Choroid plexus epithelial cell (primary cell): ENCODE measurements around the gene SLX9.

Source experiments
- DNase-seq: peaks from one replicate; pipeline ENCODE4 v3.0.0-alpha.2; 2010; ENCODE audit warnings: low read depth
- H3K4me3 ChIP-seq: 2 replicates; pipeline ENCODE4 v1.5.1; 2011; ENCODE audit warnings: low read depth, mild to moderate bottlenecking, control low read depth, low read length, moderate library complexity
- CTCF ChIP-seq: conservative IDR thresholded peaks from 2 replicates; pipeline ENCODE4 v1.5.1; 2011; ENCODE audit warnings: low read depth, mild to moderate bottlenecking, control low read depth, inconsistent platforms, low read length, moderate library complexity

SLX9 gene

GRCh38 chr21:44902268-44903049 lies 37.4 kb upstream of the SLX9 start:
- no peak for DNase-seq
- TF ChIP-seq CTCF = no peak

DNA sequence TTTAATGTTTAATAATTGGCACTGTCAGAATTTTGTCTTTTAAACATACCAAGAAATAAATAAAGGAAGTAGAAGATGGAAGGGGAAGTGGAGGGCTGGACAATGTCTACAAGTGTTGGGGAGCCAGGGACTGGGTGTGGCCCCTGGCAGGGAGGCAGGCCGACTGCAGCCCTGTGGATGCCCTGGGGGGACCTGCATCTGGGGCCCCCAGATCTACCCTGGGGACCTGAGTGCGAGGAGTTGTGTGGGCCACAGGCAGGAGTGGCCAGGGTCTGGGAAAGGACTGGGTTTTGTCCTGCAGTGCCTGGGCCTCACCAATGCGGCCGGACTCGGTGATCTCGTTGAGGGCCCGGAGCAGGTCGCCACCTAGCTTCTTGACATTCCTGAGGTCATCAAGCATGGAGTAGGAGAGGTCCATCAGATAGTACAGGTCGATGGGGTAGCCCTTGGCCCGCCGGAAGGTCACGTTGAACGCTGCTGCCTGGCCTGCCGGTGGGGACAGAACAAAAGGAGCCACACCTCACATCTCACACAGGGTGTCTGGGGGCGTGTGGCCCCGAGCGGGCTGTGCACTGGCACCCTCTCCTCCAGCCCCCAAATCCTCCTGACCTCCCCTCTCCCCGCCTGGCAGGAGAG lies 36.7 kb upstream of the SLX9 start:
- DNase-seq = no peak
- no peak for TF ChIP-seq CTCF
- no peak overlapping the region for H3K4me3 ChIP-seq

More at GRCh38 chr21:44902268-44903049, 37.4 kb upstream of the SLX9 start:
- H3K4me3 ChIP-seq = no peak overlapping the region

DNA sequence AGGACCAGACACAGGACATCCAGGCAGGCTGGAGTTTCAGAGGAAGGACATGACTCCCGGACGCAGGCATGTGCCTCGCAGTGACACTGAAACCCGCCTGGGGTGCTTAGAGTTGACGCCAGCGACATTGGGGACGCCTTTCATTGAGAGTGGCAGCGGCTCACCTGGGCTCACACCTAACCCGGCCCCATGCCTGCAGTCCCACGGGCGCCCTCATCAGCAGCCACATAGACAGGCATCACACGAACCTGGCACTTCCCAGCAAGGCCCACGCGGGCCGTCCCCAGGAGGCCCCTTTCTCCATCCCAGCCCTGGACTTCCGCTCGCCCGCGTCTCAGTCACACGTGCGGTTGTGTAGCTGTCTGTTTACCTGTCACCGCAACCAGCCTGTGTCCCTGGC lies 36.1 kb upstream of the SLX9 start:
- DNase-seq = no peak
- TF ChIP-seq CTCF = no peak

DNA sequence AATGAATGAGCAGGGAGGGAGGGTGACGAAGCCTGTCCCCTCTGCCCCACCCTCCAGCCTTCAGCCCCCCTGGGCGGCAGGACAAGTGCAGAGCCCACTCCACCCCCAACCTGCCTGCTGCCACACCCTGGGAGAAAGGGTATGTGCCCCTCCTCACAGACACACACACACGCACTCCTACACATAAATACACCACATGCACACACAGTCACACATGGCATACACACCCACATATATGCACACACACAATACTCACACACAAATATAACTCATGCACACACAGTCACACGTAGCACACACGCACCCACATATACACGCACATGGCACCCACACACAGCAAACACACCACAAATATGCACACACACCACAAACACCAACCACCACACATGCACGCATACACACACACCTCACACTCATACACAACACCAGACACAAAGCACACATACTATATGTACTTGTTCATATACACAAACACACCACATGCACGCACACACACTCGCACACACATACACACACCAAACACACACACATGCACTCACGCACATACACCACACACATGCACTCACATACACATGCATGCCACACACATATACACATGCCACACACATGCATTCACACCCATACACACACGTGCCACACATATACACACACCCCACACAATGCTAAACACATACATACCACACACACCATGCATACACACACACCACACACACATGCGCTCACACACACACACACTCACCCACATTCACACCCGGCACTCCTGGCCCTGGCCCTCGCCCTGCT lies 35.5 kb upstream of the SLX9 start:
- no peak overlapping the region for H3K4me3 ChIP-seq
- no peak for TF ChIP-seq CTCF
- no peak for DNase-seq

More for the DNA sequence above, 36.1 kb upstream of the SLX9 start:
- no peak overlapping the region for H3K4me3 ChIP-seq

GRCh38 chr21:44905016-44905727 lies 34.7 kb upstream of the SLX9 start:
- H3K4me3 ChIP-seq = no peak overlapping the region
- TF ChIP-seq CTCF = no peak

GRCh38 chr21:44905728-44906090 lies 34.1 kb upstream of the SLX9 start:
- no peak overlapping the region for H3K4me3 ChIP-seq
- DNase-seq = no peak
- TF ChIP-seq CTCF = no peak

More at GRCh38 chr21:44905016-44905727, 34.7 kb upstream of the SLX9 start:
- DNase-seq = no peak
